Activated CD4-positive, alpha-beta T cell treated with anti-CD3 and anti-CD28 coated beads, Interleukin-2, amount 50 U/mL, for 1 hour (primary cell): Measurements from ENCODE around the gene LY6G5C.

Experiments used
- DNase-seq: peaks from one replicate; pipeline ENCODE4 v3.0.0-alpha.2; 2020

Gene LY6G5C

GRCh38 chr6:31639449-31639861 lies 41.4 kb downstream of the LY6G5C start:
- no peak for DNase-seq

GRCh38 chr6:31639043-31639442 lies 41.8 kb downstream of the LY6G5C start:
- DNase-seq, result no peak

- DNase-seq, result no peak
Measured at GRCh38 chr6:31636698-31637596, 43.9 kb downstream of the LY6G5C start.

GRCh38 chr6:31634969-31635575 lies 45.8 kb downstream of the LY6G5C start:
- no peak for DNase-seq

- DNase-seq, result no peak
Measured at GRCh38 chr6:31634131-31634530, 46.7 kb downstream of the LY6G5C start.

GRCh38 chr6:31633447-31633846 lies 47.4 kb downstream of the LY6G5C start:
- DNase-seq, result no peak

GRCh38 chr6:31632279-31632946 lies 48.5 kb downstream of the LY6G5C start:
- no peak for DNase-seq

- DNase-seq, result no peak
Measured at GRCh38 chr6:31631681-31632278, 49.1 kb downstream of the LY6G5C start.

GRCh38 chr6:31631209-31631608 lies 49.7 kb downstream of the LY6G5C start:
- DNase-seq, result no peak

- no peak for DNase-seq
Measured at GRCh38 chr6:31630177-31630934, 50.5 kb downstream of the LY6G5C start.

- DNase-seq, result no peak
Measured at GRCh38 chr6:31629014-31629413, 51.9 kb downstream of the LY6G5C start.

GRCh38 chr6:31627690-31628287 lies 53.1 kb downstream of the LY6G5C start:
- no peak for DNase-seq

- DNase-seq, result no peak
Measured at GRCh38 chr6:31626952-31627351, 53.9 kb downstream of the LY6G5C start.
